GM19043 (cell line): ENCODE data around the gene EFCC1.

Experiments used
- ATAC-seq: cut with Tn5 transposase; IDR thresholded peaks from one replicate; pipeline ENCODE4 v1.9.1; 2021; ENCODE audit warnings: low read depth; ENCODE audit not compliant: unreplicated experiment

The EFCC1 gene

DNA sequence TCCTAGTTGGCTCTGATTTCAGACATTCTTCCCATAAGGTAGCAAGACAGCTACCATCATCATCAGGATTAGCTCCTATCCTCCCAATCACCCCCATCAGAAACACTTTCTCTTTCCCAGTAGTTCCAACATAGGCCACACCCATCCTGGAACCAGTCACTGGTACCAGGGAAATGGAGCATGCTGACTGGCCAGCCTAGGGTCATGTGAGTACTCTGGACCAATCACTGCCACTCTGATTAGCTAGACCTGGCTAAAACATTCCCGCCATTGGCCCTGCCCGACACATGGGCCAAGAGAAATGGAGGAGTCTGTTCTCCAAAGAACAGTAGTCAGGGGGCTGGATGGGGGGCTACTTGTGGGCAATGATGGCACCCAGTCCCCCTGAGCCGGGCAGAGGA lies 12.4 kb downstream of the EFCC1 start:
- no peak for ATAC-seq

DNA sequence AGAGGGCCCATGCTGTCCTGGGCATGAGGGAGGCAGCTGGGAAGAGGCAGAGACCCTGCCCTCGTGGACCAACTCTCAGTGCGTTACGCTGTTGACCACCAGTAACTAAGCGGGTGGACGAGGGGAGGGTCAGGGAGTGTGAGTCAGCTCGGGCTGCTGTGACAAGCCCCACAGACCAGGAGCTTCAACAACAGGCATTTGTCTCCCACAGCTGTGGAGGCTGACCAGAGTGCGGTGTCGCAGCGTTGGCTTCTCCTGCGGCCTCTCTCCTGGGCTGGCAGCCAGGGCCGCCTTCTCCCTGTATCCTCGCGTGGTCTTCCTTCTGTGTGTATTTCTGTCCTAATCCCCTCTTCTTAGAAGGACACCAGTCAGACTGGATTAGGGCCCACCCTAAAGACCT lies 13.0 kb downstream of the EFCC1 start:
- ATAC-seq = no peak

DNA sequence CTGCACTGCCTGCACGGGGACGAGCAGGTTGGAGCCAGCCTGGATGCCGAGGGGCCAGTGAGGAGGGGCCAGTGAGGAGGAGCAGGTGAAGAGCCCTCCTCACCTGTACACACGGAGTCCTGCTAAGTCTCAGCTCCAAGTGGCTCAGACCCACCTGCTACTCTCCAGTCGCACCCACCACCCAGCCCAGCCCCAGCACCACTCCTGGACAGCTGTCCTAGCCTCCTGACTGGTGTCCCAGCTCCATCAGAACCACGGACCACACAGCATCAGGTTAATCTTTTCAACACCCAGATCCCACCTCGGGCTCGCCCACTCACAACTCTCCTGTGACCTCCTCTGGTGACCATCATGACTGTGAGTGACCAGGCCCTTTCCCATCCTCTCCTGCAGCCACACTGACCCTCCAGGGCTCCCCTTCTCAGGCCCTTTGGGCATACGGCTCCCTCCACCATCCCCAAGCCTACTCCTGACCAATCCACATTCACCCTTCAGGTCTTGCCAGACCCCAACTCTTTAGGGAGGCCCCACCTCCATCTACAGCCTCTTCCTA lies 13.8 kb downstream of the EFCC1 start:
- ATAC-seq = no peak

DNA sequence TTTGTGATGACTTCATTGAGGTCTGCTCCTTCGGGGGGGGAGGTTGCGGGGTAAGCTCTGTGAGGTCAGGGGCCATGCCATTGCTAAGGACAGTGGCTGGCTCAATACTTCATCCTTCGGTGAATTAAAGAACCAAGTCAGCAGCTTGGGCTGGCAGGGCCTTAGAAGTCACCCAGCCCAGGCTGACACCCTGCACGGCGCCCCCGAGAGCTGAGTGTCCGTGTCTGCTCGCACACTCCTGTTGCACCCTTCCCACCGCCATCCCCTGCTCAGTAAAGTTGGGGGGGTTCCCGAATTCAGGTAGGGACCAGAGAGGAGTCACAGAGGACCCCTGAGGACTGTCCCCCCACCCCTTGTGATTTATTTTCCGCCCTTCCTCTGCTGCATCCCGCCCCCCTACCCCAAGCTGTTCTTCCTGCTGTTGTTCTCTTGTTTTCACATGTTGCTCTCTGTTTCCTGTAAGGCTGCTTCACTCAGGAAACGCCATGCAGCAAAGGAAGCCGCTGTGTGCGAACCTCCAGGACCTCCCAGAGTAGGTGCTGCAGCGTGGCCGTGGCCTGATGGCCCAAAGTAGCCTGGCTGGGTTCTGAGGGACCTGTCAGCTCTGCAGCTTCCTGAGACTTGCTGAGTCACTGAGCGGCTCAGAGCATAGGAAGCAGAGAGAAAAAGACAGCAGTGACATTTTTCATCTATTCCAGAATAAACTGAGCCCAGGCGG lies 14.4 kb downstream of the EFCC1 start:
- no peak for ATAC-seq

DNA sequence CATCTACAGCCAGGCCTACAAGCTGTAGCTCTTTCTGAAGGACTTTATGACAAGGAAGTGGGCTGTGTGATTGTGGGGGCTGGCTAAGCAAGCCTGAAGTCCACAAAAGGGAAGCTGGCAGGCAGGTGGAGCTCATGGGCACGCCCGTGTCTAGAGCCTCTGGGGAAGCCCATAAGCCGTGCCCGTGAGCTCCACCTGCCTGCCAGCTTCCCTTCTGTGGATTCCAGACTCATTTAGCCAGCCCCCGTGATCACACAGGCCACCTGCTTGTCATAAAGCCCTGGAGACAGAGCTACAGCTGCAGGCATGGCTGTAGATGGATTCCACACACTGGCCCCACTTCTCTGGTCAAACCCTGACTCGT lies 15.2 kb downstream of the EFCC1 start:
- no peak for ATAC-seq

DNA sequence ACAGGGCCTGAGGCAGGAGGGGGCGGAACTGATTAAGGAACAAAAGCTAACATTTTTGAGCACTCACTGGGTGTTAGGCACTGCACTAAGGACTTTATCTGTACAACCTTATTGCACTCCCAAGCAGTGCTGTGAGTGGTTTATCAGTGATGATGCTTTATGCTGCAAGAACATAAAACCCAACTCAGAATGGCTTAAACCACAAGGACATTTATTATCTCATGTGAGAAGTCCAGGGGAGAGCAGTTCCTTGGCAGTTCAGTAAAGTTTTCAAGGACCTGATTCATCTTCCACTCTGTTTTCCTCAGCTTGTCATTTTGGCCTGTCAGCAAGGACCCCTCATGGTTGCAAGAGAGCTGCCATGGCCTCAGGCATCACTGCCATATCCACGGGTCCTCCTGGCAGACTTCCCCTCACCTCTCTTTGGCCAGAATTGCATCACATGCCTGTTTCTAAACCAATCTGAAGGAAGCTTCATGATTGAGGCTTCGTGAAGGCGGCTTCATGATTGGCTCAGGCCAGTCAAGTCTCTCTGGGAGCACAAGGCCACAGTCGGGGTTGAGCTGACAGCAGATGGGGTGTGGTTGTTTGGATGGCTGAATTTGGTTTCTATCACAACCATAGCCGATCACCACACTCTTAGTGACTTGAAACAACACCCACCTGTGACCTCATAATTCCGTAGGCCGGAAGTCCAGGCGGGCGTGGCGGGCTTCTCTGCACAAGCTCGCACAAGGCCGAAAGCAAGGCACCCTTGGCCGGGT lies 15.8 kb downstream of the EFCC1 start:
- no peak for ATAC-seq

DNA sequence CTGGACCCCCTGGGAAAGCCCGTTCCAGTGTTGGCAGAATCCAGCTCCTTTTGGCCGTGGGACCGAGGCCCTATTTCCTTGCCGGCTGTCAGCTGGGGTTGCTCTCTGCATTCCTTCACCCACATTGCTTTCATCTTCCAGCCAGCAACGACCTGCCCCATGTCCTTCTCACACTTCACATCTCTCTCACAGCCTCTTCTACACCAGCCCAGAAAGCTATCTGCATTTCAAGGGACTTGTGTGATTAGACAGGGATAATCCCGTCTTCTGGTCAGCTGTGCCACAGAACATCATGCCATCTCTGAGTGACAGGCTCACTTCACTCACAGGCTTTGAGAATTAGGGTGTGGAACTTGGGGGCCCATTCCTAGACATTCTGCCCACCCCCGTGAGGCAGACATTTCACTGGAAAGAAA lies 16.4 kb downstream of the EFCC1 start:
- no peak for ATAC-seq

DNA sequence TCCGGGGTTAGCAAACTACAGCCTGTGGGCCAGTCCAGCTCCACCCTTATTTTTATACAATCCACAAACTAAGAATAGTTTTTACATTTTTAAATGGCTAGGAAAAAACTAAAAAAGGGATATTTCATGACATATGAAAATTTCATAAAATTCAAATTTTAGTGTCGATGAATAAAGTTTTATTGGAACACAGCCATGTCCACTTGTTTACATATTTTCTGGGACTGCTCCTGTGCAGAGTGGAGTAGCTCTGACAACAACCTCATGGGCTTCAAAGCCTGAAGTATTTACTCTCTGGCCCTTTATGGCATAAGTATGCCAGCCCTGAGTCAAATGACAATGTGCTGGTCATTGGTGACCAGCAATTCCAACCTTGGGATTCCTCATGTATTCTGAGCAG lies 17.2 kb downstream of the EFCC1 start:
- no peak for ATAC-seq

DNA sequence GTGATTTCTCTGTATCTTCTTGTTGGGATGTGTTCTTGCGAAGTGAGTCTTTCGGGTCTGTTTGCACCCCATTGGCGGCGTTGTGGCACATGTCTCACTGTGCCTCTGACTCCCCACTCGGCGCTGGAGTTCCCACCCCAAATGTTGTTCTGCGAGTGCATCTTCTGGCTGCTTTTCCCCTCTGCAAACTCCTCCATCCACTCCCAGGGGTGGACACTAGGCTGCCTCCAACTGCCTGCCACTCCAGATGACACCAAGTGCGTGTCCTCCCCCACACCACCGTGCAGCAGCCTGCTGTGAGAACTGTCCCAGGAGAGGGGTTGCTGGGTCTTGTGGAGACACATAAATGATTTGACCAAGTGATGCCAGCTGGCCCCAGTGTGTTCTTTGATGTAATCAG lies 17.6 kb downstream of the EFCC1 start:
- ATAC-seq = no peak

DNA sequence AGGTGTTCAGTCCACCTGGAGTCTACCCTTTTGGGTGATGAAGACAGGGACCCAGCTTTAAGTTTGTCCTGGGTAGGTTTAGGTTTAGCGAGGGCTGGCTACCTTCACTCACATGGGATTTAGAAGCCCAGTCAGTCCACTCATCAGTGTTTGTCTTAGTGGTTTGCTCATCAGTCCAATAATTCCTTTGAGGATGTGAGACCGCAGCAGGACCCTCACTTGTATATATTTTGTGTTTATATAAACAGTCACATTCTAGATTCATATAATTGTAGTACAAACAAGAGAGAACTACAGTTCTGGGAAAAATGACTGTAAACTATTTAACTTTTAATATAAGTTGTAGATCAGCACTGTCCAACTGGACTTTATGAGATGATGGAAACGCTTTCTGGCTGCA lies 18.2 kb downstream of the EFCC1 start:
- no peak for ATAC-seq

DNA sequence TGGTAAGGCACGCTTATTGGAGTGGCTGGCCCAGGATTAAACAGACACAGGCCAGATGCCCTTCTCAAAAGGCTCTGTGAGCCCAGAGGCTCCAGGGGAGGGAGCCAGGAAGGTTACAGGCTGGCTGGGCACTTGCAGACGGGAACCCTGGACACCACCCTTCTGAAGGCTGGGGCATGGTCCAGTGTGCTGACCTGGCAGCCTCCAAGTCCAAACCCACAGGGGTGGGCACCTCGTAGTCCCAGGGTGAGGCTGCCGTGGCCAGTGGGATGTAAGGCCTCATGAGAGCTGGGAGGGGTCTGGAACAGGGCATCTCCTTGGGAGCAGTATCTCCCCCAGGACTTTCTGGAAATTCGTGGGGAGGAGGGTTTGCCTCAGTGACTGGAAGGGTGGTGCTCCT lies 19.6 kb downstream of the EFCC1 start:
- ATAC-seq = no peak

DNA sequence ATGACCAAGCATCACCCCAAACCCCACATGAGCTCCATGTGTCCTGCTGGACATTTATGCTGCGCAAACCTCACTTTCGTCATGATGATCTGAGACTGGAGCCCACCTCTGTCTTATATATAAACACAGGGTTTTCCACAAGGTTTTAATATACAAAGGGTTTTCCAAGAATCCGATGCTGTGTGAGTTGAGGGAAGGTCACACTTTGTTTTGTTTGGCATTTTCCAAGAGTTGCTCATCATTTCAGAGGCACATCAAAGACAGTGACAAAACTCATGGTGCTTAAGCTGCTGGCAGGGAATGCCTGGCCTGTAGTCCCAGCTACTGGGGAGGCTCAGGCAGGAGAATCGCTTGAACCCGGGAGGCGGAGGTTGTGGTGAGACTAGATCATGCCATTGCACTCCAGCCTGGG lies 20.0 kb downstream of the EFCC1 start:
- ATAC-seq = no peak

DNA sequence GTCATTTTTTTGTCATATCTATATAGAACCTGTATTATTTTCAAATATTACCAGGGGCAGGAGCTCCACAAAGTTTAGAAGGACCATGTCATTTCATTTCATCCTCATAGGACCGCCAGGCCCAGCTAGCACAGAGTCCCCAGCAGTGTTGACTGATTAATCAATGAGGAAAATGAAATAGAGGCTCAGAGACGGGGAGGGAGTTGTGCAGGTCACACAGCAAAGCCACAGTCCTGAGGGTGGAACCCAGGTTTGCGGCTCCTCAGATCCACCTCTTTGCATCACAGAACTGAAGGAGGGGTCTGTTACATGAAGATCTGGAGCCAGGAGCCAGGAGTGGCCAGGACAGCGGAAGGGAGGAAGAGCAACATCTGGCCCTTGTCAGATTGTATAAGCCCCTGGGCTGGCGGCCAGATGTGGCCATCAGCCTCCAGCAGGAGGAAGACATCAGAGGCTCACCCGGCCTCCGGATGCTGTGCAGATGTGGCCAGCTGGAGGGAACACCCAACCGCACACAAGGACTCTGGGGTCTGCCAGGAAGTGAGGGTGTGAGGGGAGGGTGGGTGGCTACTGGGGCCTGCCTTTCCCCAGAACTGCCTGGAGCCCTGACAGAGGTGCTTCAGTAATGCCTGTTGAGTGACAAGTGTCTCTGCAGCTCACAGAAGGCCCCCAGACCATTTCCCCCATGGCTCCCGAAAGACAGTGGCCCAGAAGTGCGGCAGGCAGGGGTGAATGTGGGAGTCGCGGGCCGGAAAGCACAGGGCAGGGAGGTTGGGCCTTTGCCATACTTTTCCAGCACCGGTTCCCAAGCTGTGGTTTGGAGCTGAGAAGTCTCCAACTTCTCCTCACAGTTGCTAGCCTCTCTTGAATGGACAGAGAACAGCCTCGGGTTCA lies 21.3 kb downstream of the EFCC1 start:
- no peak for ATAC-seq

DNA sequence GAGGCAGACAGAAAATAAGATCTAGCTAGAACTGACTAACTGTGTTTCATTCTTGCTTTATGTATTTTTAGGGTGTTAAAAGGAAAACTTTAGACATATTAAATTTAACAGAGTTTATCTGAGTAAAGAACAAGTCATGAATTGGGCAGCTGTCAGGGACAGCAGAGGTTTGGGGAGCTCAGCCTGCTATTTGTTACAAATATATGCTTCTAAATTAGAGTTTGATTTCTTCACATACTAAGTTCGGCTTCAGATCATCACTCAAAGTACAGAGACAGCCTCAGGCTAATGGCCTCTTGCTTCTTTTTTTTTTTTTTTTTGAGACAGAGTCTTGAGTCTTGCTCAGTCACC lies 21.9 kb downstream of the EFCC1 start:
- ATAC-seq = no peak

DNA sequence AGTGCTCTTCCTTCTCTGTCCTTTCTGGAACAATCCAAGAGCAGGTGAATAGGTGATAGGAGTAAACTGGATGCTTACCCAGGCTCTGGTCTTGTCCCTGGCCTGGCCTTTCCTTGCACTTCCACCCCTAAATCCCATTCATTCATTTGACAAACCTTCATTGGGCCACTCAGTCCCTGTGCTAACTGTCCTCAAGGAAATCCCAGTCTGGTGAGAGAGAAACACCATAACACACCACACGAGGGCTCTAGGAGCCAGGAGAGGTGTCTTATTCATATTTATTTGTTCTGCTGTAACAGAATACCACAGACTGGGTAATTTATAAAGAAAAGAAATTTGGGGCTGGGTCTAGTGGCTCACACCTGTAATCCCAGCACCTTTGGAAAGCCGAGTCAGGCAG lies 22.8 kb downstream of the EFCC1 start:
- ATAC-seq = no peak

DNA sequence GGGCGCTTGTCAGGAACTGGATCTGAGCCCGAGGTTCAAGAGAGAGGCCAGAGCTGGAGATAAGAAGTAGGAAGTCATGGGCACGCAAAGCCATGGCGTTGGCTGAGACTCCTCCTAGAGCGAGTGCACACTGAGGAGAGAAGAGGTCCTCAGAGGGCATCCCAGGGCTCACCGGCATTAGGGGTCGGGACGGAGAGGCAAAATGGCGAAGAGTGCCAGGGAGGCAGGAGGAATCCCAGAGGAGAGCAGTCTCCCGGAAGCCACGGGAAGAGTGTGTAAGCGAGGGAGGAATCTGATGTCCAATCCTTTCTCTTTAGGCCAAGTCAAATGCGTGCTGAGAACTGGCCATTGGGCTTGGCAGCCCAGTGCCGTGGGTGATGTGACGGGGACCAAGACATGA lies 24.0 kb downstream of the EFCC1 start:
- no peak for ATAC-seq

DNA sequence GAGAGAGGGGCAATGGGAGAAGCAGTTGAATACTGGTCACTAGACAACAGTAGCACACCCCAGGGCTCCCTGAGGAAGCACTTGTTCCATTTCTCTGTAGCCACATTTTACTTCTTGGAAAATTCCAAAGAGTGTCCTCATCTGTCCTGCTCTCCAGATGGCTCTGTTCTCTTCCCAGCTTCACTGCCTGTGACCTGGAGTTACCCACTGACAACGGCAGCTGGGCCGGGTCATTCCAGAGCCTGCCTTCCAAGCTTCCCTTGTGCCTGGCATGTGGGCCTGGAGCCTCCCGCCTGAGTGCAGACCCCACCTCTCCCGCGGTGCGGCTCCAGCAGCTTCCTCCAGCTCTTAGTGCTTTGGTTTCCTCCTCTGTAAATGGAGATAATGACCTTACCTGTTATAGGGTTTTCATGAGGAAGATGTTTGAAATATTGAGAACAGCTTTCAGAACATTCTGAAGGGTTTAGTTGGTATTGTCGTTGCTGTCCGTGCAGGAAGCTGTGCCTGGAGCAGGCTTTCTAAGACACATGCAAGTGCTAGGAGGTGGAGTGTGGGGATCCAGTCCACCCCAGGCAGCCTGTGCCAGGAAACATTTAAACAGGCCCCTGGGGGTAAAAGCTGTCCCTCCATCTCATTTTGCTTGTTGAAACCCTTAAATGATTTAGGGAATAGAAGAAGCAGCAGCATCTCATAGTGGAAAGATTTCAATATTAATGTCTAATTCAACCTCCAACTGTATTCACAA lies 24.8 kb downstream of the EFCC1 start:
- no peak for ATAC-seq

DNA sequence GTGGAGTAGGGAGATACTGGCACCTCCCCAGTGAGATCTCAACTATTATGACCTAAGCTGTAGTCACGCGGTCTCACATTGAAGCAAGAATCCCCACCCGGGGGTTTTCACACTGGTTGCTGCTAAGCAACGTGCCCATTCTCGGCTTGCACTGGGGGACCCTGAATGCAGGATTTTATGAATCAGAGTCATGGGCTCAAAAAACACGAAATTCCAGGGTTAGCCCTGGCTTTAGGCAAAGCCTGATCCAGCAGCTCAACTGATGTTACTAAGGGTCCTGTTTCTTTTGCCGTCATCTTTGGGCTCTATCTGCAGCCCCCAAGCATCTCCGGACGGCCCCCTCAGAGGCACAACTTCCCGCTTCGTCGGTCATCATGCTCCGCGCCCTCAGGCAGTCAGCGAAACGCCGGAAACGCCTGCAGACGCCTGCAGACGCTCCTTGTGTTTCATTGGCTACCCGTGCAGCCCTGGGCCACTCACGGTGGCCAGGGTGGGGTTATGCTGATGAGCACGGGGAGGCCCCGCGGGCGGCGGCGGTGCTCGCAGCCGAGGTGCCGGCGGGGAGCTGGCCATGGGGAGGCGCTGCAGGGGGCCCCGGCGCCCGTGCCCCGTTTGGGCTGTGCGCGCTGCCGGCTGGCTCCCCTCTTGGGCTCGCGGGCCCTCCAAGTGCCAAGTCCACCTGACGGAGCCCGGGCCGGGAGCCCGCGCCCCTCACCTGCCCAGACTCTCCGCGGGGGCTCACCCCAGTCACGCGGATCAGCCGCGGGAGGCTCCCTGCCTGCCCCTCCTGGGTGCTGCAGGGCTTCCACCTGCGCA lies 25.8 kb downstream of the EFCC1 start:
- peak; percentile 99 for ATAC-seq

DNA sequence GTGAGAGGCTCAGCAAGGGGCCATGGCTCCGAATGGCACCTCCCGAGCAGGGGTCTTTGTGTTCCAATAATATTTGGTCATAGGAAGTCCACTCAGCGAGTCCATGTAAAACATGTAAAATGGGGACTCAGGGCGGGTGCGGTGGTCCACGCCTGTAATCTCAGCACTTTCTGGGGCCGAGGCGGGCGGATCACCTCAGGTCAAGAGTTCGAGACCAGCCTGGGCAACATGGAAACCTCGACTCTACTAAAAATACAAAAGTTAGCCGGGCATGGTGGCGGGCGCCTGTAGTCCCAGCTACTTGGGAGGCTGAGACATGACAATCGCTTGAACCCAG lies 26.4 kb downstream of the EFCC1 start:
- ATAC-seq = no peak

DNA sequence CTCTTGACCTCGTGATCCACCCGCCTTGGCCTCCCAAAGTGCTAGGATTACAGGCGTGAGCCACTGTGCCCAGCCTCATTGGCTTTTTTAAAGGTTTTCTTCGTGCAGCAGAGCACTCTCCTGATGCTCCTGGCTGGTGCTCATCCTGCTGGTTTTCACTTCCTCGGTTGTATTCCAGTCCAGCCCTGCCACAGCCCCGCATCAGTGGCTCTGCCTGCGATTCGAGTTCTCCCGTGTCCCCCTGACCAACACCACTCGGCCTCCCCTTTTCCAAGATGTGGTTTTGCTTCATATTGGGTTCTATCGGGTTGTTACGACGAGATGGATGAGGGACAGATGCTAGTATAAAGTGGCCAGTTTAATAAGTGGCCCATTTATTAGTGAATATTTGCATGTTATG lies 27.8 kb downstream of the EFCC1 start:
- no peak for ATAC-seq
